Measurements from ENCODE around the gene AHNAK. TPM values are rescaled to one million over a fixed set of nuclear protein-coding genes. Genes with fewer than 3 reads are reported as not detected.

The AHNAK gene
- total RNA-seq, 4 donors from 2014 or later = 1,348 to 2,181 (median 1,745) TPM

- Histone ChIP-seq H3K4me1 (peaks cover 12 to 63% (median 49%) of the 10 kb centered on the region in 3 donors), H3K4me3 (no peak overlapping the region), H3K27me3 (no peaks in the 10 kb centered on the region), H3K9me3 (no peaks in the 10 kb centered on the region), H3K36me3 (no peaks in the 10 kb centered on the region), H3K27ac (peak overlapping the region; percentile 19 to 85 (median 82))
- peak; percentile 57 for ATAC-seq
- 49 to 54% methylated on average over 10 to 12 of the region's 15 CpGs for WGBS, 2 donors (ENCODE audit: low coverage in 1 of 2)
- no peak for TF ChIP-seq EP300 (IDR thresholded peaks at IDR 0.05)
- TF ChIP-seq POLR2AphosphoS5 (IDR thresholded peaks at IDR 0.05) = no peak
- no peak for TF ChIP-seq POLR2A (IDR thresholded peaks at IDR 0.05)
- TF ChIP-seq, protein P1, sequence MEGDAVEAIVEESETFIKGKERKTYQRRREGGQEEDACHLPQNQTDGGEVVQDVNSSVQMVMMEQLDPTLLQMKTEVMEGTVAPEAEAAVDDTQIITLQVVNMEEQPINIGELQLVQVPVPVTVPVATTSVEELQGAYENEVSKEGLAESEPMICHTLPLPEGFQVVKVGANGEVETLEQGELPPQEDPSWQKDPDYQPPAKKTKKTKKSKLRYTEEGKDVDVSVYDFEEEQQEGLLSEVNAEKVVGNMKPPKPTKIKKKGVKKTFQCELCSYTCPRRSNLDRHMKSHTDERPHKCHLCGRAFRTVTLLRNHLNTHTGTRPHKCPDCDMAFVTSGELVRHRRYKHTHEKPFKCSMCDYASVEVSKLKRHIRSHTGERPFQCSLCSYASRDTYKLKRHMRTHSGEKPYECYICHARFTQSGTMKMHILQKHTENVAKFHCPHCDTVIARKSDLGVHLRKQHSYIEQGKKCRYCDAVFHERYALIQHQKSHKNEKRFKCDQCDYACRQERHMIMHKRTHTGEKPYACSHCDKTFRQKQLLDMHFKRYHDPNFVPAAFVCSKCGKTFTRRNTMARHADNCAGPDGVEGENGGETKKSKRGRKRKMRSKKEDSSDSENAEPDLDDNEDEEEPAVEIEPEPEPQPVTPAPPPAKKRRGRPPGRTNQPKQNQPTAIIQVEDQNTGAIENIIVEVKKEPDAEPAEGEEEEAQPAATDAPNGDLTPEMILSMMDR (IDR thresholded peaks at IDR 0.05) = no peak
Observed at GRCh38 chr11:62402226-62402959, 144.2 kb downstream of the AHNAK start.

DNA sequence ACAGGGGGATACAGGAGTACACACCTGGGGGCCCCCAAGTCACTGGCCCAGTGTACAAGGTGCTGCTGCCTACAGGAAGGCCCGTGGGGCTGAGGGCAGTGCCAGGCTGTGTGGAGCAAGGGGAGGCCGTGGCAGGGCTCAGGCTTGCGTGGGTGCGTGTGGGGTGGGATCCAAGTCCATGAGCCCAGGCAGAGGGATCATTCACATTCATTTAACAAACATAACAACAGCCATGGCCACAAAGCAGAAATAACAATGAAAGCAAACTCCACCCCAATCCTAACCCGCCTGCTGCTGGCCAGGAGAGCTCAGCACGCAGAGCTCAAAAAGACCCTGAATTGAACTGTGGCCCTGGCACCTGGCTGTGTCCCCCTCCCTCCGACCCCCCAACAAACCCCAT lies 144.8 kb downstream of the AHNAK start:
- peaks cover 12 to 69% (median 49%) of the 10 kb centered on the region in 3 donors for H3K4me1 ChIP-seq
- WGBS, 2 donors (ENCODE audit: low coverage in 1 of 2) = 47 to 62% methylated on average over 2 to 5 of the region's 7 CpGs
- no peak overlapping the region for H3K4me3 ChIP-seq
- no peak for ATAC-seq
- H3K36me3 ChIP-seq = no peaks in the 10 kb centered on the region
- no peak for TF ChIP-seq POLR2A (IDR thresholded peaks at IDR 0.05)
- no peak for TF ChIP-seq POLR2AphosphoS5 (IDR thresholded peaks at IDR 0.05)
- no peak for TF ChIP-seq EP300 (IDR thresholded peaks at IDR 0.05)
- TF ChIP-seq, protein P1 (IDR thresholded peaks at IDR 0.05) = no peak
- H3K9me3 ChIP-seq = no peaks in the 10 kb centered on the region
- H3K27ac ChIP-seq = peak overlapping the region; percentile 14 to 85 (median 82)
- no peaks in the 10 kb centered on the region for H3K27me3 ChIP-seq

DNA sequence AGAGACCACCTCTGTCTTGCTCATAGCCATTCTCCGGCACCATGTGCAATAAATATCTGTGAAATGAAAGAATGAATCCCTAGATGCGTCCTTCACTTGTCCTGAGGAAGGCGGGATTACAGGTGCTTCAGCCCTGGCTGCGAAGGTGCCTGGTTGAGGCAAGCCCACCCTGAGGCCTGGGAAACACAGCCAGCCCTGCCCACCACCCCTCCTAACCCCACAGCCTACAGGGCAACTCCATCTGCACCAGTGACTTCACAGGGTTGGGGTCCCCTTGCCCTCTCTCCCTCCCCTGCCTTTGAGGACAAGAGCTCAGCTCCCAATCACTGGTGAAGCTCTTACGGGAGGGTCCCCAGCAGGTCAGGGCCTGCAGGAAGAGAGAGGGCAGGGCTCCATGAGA lies 145.2 kb downstream of the AHNAK start:
- TF ChIP-seq POLR2A (IDR thresholded peaks at IDR 0.05) = no peak
- TF ChIP-seq EP300 (IDR thresholded peaks at IDR 0.05) = no peak
- TF ChIP-seq, protein P1 (IDR thresholded peaks at IDR 0.05) = no peak
- no peak for TF ChIP-seq POLR2AphosphoS5 (IDR thresholded peaks at IDR 0.05)
- ATAC-seq = no peak
- peak overlapping the region; percentile 64 to 85 (median 82) for H3K27ac ChIP-seq
- WGBS, 2 donors (ENCODE audit: low coverage in 1 of 2) = 70 to 90% methylated on average over 1 to 2 of the region's 5 CpGs
- H3K27me3 ChIP-seq = no peaks in the 10 kb centered on the region
- no peaks in the 10 kb centered on the region for H3K36me3 ChIP-seq
- H3K9me3 ChIP-seq = no peaks in the 10 kb centered on the region
- no peak overlapping the region for H3K4me3 ChIP-seq
- peaks cover 12 to 74% (median 49%) of the 10 kb centered on the region in 3 donors for H3K4me1 ChIP-seq

DNA sequence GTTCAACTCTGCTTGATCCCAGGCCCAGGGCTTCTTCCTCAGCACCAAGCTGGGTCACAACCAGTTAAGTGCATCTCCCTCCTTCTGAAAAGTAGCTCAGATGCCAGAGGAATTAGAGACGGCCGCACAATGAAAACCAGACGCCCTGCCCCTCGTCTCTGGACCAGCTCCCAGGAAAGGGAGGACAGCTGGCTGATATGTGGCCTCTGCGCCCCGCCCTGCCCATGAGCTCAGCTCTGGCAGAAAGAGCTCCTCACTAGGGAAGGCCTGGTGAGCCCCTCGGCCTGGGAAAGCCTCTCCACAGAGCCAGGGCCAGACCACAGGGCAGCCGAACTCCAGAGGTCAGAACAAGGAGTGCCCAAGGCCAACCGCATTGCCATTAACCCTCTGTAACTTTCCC lies 145.8 kb downstream of the AHNAK start:
- no peak overlapping the region for H3K4me3 ChIP-seq
- no peaks in the 10 kb centered on the region for H3K9me3 ChIP-seq
- H3K27me3 ChIP-seq = no peaks in the 10 kb centered on the region
- TF ChIP-seq EP300 (IDR thresholded peaks at IDR 0.05) (no peak), POLR2AphosphoS5 (IDR thresholded peaks at IDR 0.05) (peak; percentile 86)
- TF ChIP-seq, protein P1 (IDR thresholded peaks at IDR 0.05) = no peak
- H3K36me3 ChIP-seq = no peaks in the 10 kb centered on the region
- ATAC-seq = peak; percentile 75
- peak overlapping the region; percentile 64 to 85 (median 82) for H3K27ac ChIP-seq
- peaks cover 12 to 80% (median 49%) of the 10 kb centered on the region in 3 donors for H3K4me1 ChIP-seq
- 10% methylated on average over 4 of the region's 9 CpGs; no CpG with 5 or more reads in 1 of the 2 donors for WGBS, 2 donors (ENCODE audit: low coverage in 1 of 2)

DNA sequence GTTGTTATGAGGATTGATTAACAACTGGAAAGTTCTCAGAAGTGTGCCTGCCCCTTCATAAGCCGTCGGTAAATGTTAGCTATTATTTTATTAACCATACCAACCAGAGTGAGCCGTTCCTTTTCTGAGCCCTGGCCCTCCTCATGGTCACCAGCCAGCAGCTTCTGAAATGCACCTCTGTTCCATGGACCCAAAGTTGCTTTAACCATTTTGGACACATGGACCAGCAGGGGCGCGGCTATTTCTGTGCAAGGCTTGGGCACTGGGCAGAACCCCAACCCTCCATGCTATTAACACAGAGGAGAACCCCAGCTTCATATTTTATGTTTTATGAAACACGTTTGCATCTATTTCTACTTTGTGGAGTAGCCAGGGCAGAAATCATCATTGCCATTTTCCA lies 146.3 kb downstream of the AHNAK start:
- no peak overlapping the region for H3K4me3 ChIP-seq
- H3K36me3 ChIP-seq = no peaks in the 10 kb centered on the region
- H3K27ac ChIP-seq = peak overlapping the region; percentile 64 to 85 (median 82)
- TF ChIP-seq, protein P1 (IDR thresholded peaks at IDR 0.05) = no peak
- TF ChIP-seq EP300 (IDR thresholded peaks at IDR 0.05) (no peak), POLR2AphosphoS5 (IDR thresholded peaks at IDR 0.05) (no peak), POLR2A (IDR thresholded peaks at IDR 0.05) (no peak)
- no peaks in the 10 kb centered on the region for H3K9me3 ChIP-seq
- WGBS, 2 donors (ENCODE audit: low coverage in 1 of 2) = 30 to 31% methylated on average over 3 to 6 of the region's 6 CpGs
- peaks cover 12 to 84% (median 50%) of the 10 kb centered on the region in 3 donors for H3K4me1 ChIP-seq
- no peak for ATAC-seq
- H3K27me3 ChIP-seq = no peaks in the 10 kb centered on the region

Measured in gastroesophageal sphincter (tissue), 4 donors.